ENCODE measurements around the gene CAPN14.
A peak's percentile ranks its signal among the peaks of the same experiment; 100 is the strongest.
"Not testable (repeated sequence)": the region's sequence is repeated elsewhere in the genome, so short reads cannot be mapped to it uniquely, and the experiment has no call there.

The CAPN14 gene

GRCh38 chr2:31189141-31189540 is 28.2 kb downstream of the CAPN14 start:
- H3K4me3 Mint-ChIP-seq, result no peak overlapping the region
- no peaks in the 10 kb centered on the region for H3K9me3 Mint-ChIP-seq
- DNase-seq, result no peak
- H3K27me3 Mint-ChIP-seq, result no peaks in the 10 kb centered on the region
- H3K4me1 Mint-ChIP-seq (ENCODE audit: low read depth in 2 of 2), result no peaks in the 10 kb centered on the region
- ATAC-seq (replicated peaks), result no peak
- H3K36me3 Mint-ChIP-seq (ENCODE audit: insufficient read depth), result no peaks in the 10 kb centered on the region
- peak overlapping the region in 1 of 2 donors; percentile 45 for H3K27ac Mint-ChIP-seq

DNA sequence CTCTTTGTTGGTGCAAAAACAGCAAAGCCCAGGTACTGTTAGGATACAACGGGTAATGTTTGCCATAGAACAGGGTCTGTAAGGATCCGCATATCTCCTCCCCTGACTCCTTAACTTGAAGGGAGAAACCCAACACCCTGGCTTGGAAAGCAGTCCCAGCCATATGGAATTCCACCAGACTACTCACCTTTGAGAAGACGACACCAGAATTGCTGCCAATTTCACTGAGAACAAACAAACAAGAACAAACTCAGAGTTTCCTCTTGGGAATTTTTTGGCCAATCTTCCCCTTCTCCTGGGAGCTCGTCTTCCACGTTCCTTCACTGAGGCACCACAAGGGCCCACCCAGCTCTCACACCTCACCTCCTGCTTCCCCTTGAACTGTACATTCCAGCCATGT is 29.2 kb downstream of the CAPN14 start:
- H3K27me3 Mint-ChIP-seq, result no peaks in the 10 kb centered on the region
- no peak overlapping the region for H3K27ac Mint-ChIP-seq
- no peaks in the 10 kb centered on the region for H3K36me3 Mint-ChIP-seq (ENCODE audit: insufficient read depth)
- no peaks in the 10 kb centered on the region for H3K4me1 Mint-ChIP-seq (ENCODE audit: low read depth in 2 of 2)
- H3K9me3 Mint-ChIP-seq, result no peaks in the 10 kb centered on the region
- ATAC-seq (replicated peaks) (no peak), DNase-seq (no peak)
- no peak overlapping the region for H3K4me3 Mint-ChIP-seq

DNA sequence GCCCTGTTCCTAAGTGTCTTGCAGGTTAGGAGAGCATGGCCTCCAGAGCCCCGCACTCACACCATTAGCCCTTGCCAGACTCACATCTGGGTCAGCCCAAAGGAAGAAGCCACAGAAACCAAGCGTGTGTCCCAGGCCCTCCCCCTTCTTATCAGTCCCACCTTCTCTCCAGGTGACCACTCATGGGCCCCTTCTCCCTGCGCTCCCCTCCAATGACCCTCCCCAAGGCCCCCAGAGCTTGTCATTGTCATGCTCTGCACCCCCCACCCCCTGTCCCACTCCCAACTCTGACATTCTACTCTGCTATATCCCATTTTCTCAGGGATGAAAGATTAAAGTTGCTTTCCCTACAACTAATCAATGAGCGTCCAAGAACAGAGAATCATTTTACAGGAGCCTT is 30.1 kb downstream of the CAPN14 start:
- Mint-ChIP-seq H3K27ac (no peak overlapping the region), H3K4me1 (ENCODE audit: low read depth in 2 of 2) (no peaks in the 10 kb centered on the region), H3K9me3 (no peaks in the 10 kb centered on the region), H3K36me3 (ENCODE audit: insufficient read depth) (no peaks in the 10 kb centered on the region), H3K4me3 (no peak overlapping the region), H3K27me3 (no peaks in the 10 kb centered on the region)
- no peak for DNase-seq
- no peak for ATAC-seq (replicated peaks)

DNA sequence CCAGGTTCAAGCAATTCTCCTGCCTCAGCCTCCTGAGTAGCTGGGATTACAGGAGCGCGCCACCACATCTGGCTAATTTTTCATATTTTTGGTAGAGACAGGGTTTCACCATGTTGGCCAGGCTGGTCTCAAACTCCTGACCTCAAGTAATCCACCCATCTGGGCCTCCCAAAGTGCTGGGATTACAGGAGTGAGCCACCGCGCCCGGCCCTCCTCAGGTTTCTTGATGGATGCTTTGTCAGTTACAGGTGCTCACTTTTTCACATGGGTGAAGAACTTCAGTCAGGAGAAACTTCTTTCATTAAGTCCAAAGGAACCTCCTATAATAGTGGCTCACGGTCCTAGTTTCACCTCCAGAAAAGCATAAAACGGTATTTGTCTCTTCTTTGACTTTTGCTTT is 33.3 kb downstream of the CAPN14 start:
- ATAC-seq (replicated peaks); H3K36me3 Mint-ChIP-seq (ENCODE audit: insufficient read depth); H3K4me1 Mint-ChIP-seq (ENCODE audit: low read depth in 2 of 2); H3K27ac Mint-ChIP-seq; H3K27me3 Mint-ChIP-seq; DNase-seq; H3K9me3 Mint-ChIP-seq; H3K4me3 Mint-ChIP-seq: not testable (repeated sequence)

DNA sequence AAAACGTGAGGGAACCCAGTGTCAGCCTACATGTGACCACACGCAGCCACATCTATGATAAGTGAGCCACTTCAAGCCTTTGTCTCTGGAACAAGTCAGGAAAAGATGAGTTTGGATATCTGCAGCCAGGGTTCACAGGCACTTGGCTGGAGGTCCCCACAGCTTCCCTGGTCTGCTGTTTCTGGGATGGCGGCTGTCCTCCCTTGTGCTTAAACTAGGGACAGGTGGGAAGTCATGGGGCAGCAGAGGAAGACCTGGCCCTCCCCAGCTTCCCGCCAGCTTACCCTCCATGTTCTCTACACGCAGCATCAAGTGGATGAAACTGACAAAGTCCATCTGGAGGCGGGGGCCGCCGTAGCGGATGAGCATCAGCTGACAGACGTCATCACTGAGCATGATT is 40.6 kb downstream of the CAPN14 start:
- no peak overlapping the region for H3K27ac Mint-ChIP-seq
- H3K27me3 Mint-ChIP-seq, result no peaks in the 10 kb centered on the region
- peaks cover 0 to 2% of the 10 kb centered on the region in 2 donors for H3K4me1 Mint-ChIP-seq (ENCODE audit: low read depth in 2 of 2)
- H3K4me3 Mint-ChIP-seq, result no peak overlapping the region
- ATAC-seq (replicated peaks) (no peak), DNase-seq (no peak)
- H3K36me3 Mint-ChIP-seq (ENCODE audit: insufficient read depth), result no peaks in the 10 kb centered on the region
- no peaks in the 10 kb centered on the region for H3K9me3 Mint-ChIP-seq

DNA sequence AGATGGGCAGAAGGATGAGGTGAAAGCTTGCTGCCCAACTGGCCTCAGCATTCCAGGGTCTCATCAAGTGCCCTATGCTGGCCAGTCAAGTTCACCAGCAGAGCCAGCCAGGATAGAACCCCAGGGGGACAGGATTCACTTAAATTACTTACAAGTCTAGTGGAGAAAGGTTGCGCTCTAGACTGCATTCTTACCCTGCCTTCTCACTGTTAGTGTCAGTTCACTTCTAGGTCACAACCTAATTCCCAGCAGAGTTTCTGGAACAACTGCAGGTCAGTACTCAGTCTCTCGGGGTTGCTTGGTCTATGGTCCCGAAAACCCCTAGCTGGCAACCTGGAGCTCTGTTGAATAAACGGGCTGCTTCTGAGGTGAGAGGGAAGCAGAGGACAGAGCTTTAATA is 46.2 kb downstream of the CAPN14 start:
- Mint-ChIP-seq H3K4me3 (no peak overlapping the region), H3K4me1 (ENCODE audit: low read depth in 2 of 2) (peaks cover 0 to 2% of the 10 kb centered on the region in 2 donors), H3K9me3 (no peaks in the 10 kb centered on the region), H3K27me3 (peaks cover 8 to 15% of the 10 kb centered on the region in 2 donors), H3K36me3 (ENCODE audit: insufficient read depth) (no peaks in the 10 kb centered on the region), H3K27ac (no peak overlapping the region)
- DNase-seq (no peak), ATAC-seq (replicated peaks) (no peak)

DNA sequence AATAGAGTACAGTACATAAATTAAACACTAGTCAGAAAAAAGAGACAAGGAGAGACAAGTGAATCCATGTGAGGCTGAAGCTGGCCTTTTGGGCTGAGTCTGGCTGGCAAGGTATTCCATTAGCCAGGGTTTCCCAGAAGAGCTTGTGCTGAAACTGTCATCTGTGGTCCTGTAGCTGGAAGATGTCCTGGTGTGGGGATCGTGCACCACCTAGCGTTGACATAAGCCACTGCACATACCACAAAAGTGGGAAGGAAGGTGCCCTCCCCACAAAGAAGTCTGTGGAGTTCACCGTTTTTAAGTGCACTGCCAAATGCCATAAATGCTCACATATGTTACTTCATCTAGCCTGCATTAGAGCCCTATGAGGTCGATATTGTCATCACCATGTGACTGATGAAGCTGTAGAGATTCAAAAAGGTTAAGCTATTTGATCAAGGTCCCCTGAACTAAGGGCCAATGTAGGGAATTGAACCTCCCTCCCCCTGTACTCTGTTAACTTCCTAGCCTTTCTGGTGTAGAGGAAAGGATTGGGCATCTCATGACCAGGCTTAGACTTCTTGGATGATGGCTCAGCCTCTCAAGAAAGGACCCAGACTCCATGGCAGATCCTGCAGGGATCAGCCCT is 47.1 kb downstream of the CAPN14 start:
- H3K9me3 Mint-ChIP-seq, result no peaks in the 10 kb centered on the region
- H3K36me3 Mint-ChIP-seq (ENCODE audit: insufficient read depth), result no peaks in the 10 kb centered on the region
- peaks cover 0 to 2% of the 10 kb centered on the region in 2 donors for H3K4me1 Mint-ChIP-seq (ENCODE audit: low read depth in 2 of 2)
- ATAC-seq (replicated peaks), result peak; percentile 63
- peak; percentile 14 to 32 (median 22) for DNase-seq
- H3K27ac Mint-ChIP-seq, result no peak overlapping the region
- H3K27me3 Mint-ChIP-seq, result peaks cover 9 to 23% of the 10 kb centered on the region in 2 donors
- no peak overlapping the region for H3K4me3 Mint-ChIP-seq

DNA sequence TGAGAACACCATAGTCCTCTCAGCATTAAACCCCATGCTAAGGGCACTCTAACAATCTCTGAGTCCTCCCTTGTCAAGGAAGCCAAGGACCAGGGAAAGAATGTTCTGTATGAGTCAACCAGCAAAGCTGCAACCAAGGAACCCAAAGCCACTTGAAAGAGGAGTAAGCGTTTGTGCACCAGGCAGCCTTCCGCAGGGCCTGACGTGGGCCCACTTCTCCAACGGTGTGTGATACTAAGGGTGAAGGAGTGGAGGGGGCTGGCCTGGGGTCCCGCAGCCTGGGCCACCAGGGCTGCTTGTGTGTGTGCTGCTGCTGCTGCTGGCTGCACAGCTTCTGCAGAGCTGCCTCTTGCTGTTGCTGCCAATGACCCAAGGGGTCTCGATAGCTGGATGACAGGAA is 49.0 kb downstream of the CAPN14 start:
- ATAC-seq (replicated peaks) (no peak), DNase-seq (no peak)
- Mint-ChIP-seq H3K36me3 (ENCODE audit: insufficient read depth) (no peaks in the 10 kb centered on the region), H3K4me1 (ENCODE audit: low read depth in 2 of 2) (peaks cover 0 to 4% of the 10 kb centered on the region in 2 donors), H3K27me3 (peaks cover 15 to 23% of the 10 kb centered on the region in 2 donors), H3K4me3 (no peak overlapping the region), H3K9me3 (no peaks in the 10 kb centered on the region), H3K27ac (no peak overlapping the region)

DNA sequence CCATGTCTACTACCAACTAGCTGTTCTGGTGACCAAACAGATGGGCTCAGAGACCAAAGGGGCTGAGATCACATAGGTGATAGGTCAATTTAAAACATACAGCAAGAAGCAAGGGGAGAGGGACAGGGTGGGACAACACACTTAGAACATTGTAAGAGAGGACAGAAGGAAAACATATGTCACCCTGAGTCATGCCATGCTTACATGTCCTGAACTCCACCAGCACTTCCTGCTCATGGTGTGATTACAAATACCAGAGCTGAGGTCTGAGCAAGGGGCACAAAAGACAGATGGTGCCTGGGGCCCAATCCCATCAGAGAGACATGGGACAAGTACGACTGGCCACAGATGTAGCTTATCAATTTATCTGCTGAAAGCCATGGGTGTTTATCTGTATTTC is 50.4 kb downstream of the CAPN14 start:
- Mint-ChIP-seq H3K4me3 (no peak overlapping the region), H3K4me1 (ENCODE audit: low read depth in 2 of 2) (peaks cover 0 to 4% of the 10 kb centered on the region in 2 donors), H3K27ac (no peak overlapping the region), H3K9me3 (no peaks in the 10 kb centered on the region), H3K36me3 (ENCODE audit: insufficient read depth) (no peaks in the 10 kb centered on the region), H3K27me3 (peaks cover 15 to 23% of the 10 kb centered on the region in 2 donors)
- no peak for DNase-seq
- no peak for ATAC-seq (replicated peaks)

- no peak overlapping the region for H3K4me3 Mint-ChIP-seq
- H3K27ac Mint-ChIP-seq, result no peak overlapping the region
- H3K9me3 Mint-ChIP-seq, result no peaks in the 10 kb centered on the region
- ATAC-seq (replicated peaks) (no peak), DNase-seq (no peak)
- H3K36me3 Mint-ChIP-seq (ENCODE audit: insufficient read depth), result no peaks in the 10 kb centered on the region
- H3K4me1 Mint-ChIP-seq (ENCODE audit: low read depth in 2 of 2), result peaks cover 0 to 4% of the 10 kb centered on the region in 2 donors
- H3K27me3 Mint-ChIP-seq, result peaks cover 17 to 18% of the 10 kb centered on the region in 2 donors
Measured at GRCh38 chr2:31163011-31163539, 54.2 kb downstream of the CAPN14 start.

- Mint-ChIP-seq H3K36me3 (ENCODE audit: insufficient read depth) (no peaks in the 10 kb centered on the region), H3K27me3 (peaks cover 19 to 22% of the 10 kb centered on the region in 2 donors), H3K27ac (no peak overlapping the region), H3K9me3 (no peaks in the 10 kb centered on the region), H3K4me3 (no peak overlapping the region), H3K4me1 (ENCODE audit: low read depth in 2 of 2) (peaks cover 0 to 4% of the 10 kb centered on the region in 2 donors)
- ATAC-seq (replicated peaks) (no peak), DNase-seq (no peak)
Measured at GRCh38 chr2:31161637-31162036, 55.7 kb downstream of the CAPN14 start.

DNA sequence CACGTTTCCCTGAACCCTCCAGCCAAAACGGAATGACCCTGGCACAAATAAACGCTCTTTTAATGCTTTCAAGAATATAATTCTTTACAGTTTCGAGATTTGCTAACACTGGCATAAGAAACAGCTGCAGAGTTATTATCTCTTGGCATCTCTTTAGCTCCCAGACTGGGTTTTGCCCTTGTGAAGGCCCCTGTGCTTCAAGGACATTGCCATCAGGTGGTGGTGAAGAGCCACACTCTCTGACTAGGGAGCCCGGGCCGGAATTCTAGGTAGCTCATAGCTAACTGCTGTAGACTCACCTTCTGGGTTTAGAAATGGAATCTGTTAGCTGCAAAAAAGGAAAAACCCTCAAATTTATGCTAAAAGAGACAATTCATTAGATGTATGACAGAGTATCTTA is 65.8 kb downstream of the CAPN14 start:
- H3K27ac Mint-ChIP-seq, result no peak overlapping the region
- peaks cover 31 to 47% of the 10 kb centered on the region in 2 donors for H3K27me3 Mint-ChIP-seq
- ATAC-seq (replicated peaks) (no peak), DNase-seq (no peak)
- no peaks in the 10 kb centered on the region for H3K4me1 Mint-ChIP-seq (ENCODE audit: low read depth in 2 of 2)
- H3K36me3 Mint-ChIP-seq (ENCODE audit: insufficient read depth), result no peaks in the 10 kb centered on the region
- no peak overlapping the region for H3K4me3 Mint-ChIP-seq
- H3K9me3 Mint-ChIP-seq, result peaks cover 0 to 3% of the 10 kb centered on the region in 2 donors

DNA sequence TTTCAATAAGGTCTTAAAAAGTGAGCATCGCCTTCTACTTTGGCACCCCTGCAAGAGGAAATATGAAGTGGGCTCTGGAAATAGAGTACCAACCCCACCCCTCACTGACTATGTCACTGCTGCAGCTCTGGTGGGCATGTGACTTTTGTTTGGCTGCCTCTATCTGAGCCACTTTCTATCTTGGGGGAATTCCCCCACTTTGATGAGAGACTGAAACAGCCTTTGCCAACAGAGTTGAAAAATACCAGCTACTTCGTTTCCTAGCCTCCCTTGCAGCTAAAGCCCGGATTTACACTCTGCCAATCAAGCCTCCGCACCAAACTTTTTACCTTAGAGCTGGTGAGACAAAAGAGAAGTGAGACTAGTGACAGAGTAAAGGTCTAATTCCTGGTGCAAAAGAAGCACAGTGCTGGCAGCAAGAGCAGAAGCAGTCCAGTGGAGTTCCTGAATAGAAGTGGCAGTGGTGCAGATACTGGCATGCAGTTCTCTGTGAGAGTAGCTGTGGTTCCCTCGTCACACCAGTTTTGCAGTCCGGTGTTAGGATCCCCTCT is 67.1 kb downstream of the CAPN14 start:
- no peak overlapping the region for H3K27ac Mint-ChIP-seq
- peaks cover 0 to 3% of the 10 kb centered on the region in 2 donors for H3K9me3 Mint-ChIP-seq
- ATAC-seq (replicated peaks) (no peak), DNase-seq (no peak)
- H3K27me3 Mint-ChIP-seq, result peaks cover 27 to 36% of the 10 kb centered on the region in 2 donors
- H3K4me3 Mint-ChIP-seq, result no peak overlapping the region
- H3K36me3 Mint-ChIP-seq (ENCODE audit: insufficient read depth), result no peaks in the 10 kb centered on the region
- H3K4me1 Mint-ChIP-seq (ENCODE audit: low read depth in 2 of 2), result no peaks in the 10 kb centered on the region

DNA sequence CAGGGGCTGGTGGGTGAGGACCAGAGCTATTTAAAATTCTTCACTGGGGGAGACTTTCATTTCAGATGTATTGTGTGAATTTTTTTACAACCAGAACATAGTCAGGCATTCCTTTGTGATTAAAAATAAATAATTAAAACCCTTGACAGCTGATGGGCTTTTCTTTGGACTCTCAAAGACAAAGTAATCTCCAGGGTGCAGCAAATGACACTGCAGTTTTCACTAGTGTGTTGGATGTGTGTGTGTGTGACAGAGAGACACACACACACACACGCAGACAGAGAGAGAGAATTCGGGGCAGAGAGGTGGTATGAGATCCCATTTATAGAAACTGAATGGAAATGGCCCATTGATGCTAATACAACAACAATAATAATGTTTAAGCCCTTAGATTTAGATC is 68.8 kb downstream of the CAPN14 start:
- Mint-ChIP-seq H3K27ac (no peak overlapping the region), H3K9me3 (no peaks in the 10 kb centered on the region), H3K27me3 (peaks cover 21 to 28% of the 10 kb centered on the region in 2 donors), H3K4me3 (no peak overlapping the region), H3K36me3 (ENCODE audit: insufficient read depth) (no peaks in the 10 kb centered on the region), H3K4me1 (ENCODE audit: low read depth in 2 of 2) (no peaks in the 10 kb centered on the region)
- ATAC-seq (replicated peaks) (no peak), DNase-seq (no peak)
